HG03097 (cell line): ENCODE measurements around the gene NCAM2.
"Not testable (repeated sequence)": the region's sequence is repeated elsewhere in the genome, so short reads cannot be mapped to it uniquely, and the experiment has no call there.

Source experiments
- ATAC-seq: cut with Tn5 transposase; IDR thresholded peaks from one replicate; pipeline ENCODE4 v1.9.1; 2021; ENCODE audit not compliant: unreplicated experiment, low FRiP score

The NCAM2 gene

GRCh38 chr21:21097466-21097865 lies 99.3 kb downstream of the NCAM2 start:
- no peak for ATAC-seq

- ATAC-seq = no peak
These were observed 103.7 kb downstream of the NCAM2 start for GRCh38 chr21:21101911-21102310.

GRCh38 chr21:21102896-21103295 lies 104.7 kb downstream of the NCAM2 start:
- ATAC-seq = no peak

- no peak for ATAC-seq
These were observed 105.5 kb downstream of the NCAM2 start for GRCh38 chr21:21103692-21104091.

DNA sequence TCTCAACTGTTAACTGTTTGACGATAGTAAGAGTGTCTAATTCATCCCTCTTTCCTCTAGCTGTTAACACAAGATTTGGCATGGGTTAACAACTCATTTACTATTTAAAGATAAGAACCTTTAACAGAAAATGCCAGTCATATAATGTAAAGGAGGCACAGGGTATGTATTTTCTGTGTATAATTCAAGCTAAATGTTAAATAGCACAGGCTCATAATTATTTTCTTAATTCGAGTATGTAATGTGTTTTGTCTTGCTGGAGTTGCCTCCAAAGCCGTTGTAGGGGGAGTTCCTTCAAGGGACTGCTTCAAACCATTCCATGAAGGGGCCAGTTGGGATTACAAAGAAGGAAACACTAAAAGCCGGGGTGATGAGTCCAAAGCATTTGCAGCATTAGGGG lies 111.5 kb downstream of the NCAM2 start:
- no peak for ATAC-seq

- no peak for ATAC-seq
These were observed 113.2 kb downstream of the NCAM2 start for GRCh38 chr21:21111309-21111920.

DNA sequence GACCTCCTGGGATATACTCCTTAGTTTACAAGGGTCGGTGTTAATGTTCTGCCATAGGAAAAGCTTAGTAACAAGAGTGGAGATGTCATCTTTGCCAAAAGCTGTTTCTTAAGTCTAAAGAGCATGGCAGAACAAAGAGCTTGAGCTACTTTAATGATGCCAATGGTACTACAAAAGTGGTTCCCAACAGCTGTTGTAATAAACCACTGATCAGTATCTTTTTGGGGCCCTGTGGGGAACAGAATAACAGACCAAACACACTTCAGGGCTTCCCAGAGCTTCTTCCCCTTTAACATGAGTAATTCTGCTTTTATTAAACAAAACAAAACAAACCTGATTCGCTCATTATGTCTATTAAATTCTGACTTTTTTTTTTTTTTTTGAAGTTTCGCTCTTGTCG lies 116.3 kb downstream of the NCAM2 start:
- ATAC-seq = no peak

GRCh38 chr21:21119091-21119490 lies 120.9 kb downstream of the NCAM2 start:
- no peak for ATAC-seq

- no peak for ATAC-seq
These were observed 124.5 kb downstream of the NCAM2 start for GRCh38 chr21:21122680-21123079.

- ATAC-seq = no peak
These were observed 134.2 kb downstream of the NCAM2 start for GRCh38 chr21:21132390-21132789.

GRCh38 chr21:21137986-21138385 lies 139.8 kb downstream of the NCAM2 start:
- ATAC-seq = no peak

GRCh38 chr21:21146587-21147373 lies 148.6 kb downstream of the NCAM2 start:
- no peak for ATAC-seq

DNA sequence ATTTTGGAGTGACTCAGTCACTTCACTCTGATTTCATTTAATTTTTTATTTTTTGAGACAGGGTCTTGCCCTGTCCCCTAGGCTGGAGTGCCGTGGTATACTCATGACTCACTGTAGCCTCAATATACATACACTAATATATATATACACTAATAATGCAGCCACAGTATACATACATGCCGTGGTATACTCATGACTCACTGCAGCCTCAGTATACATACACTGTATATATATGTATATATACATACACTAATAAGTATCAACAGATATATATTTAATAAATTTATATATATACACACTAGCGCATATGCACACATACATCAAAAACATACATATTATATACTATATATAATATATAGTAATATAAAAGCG lies 149.2 kb downstream of the NCAM2 start:
- no peak for ATAC-seq

- ATAC-seq = no peak
These were observed 149.8 kb downstream of the NCAM2 start for GRCh38 chr21:21148009-21148408.

GRCh38 chr21:21148514-21148913 lies 150.3 kb downstream of the NCAM2 start:
- ATAC-seq = no peak

DNA sequence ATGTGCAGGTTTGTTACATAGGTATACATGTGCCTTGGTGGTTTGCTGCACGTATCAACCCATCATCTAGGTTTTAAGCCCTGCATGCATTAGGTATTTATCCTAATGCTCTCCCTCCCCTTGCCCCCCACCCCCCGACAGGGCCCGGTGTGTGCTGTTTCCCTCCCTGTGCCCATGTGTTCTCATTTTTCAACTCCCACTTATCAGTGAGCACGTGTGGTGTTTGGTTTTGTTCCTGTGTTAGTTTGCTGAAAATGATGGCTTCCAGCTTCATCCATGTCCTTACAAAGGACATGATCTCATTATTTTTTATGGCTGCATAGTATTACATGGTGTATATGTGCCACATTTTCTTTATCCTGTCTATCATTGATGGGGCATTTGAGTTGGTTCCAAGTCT lies 151.2 kb downstream of the NCAM2 start:
- not testable (repeated sequence) for ATAC-seq

- no peak for ATAC-seq
These were observed 153.0 kb downstream of the NCAM2 start for GRCh38 chr21:21151231-21151630.

DNA sequence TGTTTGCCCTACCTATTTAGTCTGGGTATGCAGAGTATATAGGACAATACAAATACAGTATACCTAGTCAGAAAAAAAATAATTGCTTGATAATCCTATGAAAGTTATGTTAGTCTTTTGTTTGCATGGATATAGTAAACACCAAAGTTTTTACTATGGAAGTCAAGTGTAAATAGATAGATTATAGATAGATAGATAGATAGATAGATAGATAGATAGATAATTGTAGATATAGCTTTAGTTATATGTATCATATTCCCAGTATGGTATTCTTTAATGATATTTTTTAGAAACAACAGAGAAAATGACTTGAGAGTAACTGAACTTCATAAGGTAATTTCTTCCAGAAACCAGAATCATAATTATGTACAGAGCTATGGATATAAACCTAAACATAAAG lies 158.2 kb downstream of the NCAM2 start:
- no peak for ATAC-seq

DNA sequence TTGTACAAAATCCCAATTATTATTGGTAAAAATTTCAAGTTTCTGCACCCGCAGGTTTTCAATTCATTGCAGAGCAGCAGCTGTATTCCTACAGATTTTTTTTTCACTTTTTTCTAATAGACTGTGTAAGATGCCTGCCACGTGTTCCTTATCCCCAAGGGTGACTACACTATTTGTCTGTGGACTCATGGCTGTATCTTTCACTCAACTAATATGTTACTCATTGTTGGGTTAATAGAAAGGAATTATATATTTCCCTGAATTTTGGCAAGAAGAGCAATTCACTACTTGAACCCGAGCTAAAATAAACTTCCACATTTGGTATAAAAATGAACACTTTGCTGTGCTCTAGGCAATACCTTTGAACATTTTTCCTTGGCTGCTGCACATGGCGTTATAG lies 158.7 kb downstream of the NCAM2 start:
- ATAC-seq = no peak

DNA sequence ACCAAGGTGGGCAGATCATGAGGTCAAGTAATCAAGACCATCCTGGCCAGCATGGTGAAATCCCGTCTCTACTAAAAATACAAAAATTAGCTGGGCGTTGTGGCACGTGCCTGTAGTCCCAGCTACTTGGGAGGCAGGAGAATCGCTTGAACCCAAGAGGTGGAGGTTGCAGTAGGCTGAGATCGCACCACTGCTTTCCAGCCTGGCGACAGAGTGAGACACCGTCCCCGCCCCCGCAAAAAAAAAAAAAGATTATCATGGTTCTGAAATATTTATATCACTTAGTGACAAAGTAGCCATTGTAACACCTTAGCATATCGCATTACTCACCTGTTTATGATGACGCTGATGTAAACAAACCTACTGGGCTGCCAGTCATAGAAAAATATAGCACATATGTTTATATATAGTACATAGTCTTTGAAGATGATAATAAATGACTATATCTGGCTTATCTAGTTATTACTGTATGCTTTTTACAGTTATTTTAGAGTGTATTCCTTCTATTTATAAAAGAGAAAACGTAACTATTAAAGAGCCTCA lies 160.2 kb downstream of the NCAM2 start:
- no peak for ATAC-seq

- no peak for ATAC-seq
These were observed 161.2 kb downstream of the NCAM2 start for GRCh38 chr21:21159253-21159899.

DNA sequence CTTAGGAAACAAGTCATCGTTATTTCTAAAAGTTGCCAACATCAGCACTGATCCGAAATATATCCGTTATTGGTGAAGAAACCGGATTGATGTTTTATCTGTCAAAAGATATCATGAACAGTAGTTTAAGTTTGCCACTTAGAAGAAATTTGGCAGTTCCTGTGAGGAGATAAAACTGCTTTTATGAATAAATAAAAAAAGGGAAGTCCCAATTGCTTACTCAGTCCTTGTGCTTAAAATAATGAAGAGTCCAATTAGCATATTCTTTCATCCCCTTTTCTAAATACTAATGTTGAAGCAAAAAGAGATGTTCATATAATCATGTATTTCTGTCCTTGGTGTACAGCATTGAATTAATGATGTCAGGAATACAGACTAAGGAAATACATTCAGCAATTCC lies 164.6 kb downstream of the NCAM2 start:
- ATAC-seq = no peak
